Measurements from ENCODE around the gene ZRANB1.
"Not testable (repeated sequence)": the region's sequence is repeated elsewhere in the genome, so short reads cannot be mapped to it uniquely, and the experiment has no call there.

- TF ChIP-seq, protein P1, sequence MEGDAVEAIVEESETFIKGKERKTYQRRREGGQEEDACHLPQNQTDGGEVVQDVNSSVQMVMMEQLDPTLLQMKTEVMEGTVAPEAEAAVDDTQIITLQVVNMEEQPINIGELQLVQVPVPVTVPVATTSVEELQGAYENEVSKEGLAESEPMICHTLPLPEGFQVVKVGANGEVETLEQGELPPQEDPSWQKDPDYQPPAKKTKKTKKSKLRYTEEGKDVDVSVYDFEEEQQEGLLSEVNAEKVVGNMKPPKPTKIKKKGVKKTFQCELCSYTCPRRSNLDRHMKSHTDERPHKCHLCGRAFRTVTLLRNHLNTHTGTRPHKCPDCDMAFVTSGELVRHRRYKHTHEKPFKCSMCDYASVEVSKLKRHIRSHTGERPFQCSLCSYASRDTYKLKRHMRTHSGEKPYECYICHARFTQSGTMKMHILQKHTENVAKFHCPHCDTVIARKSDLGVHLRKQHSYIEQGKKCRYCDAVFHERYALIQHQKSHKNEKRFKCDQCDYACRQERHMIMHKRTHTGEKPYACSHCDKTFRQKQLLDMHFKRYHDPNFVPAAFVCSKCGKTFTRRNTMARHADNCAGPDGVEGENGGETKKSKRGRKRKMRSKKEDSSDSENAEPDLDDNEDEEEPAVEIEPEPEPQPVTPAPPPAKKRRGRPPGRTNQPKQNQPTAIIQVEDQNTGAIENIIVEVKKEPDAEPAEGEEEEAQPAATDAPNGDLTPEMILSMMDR (conservative IDR thresholded peaks at IDR 0.05 in 1 of 2, IDR thresholded peaks at IDR 0.05 in 1 of 2; ENCODE audit: extremely low read depth in 1 of 2, insufficient read depth in 1 of 2, low read depth in 1 of 2, low read length in 2 of 2): not testable (repeated sequence)
- TF ChIP-seq EZH2 (IDR thresholded peaks at IDR 0.05; ENCODE audit: borderline replicate concordance, low read length): not testable (repeated sequence)
Observed at GRCh38 chr10:124914398-124914797, 27.5 kb upstream of the ZRANB1 start.

All from mammary epithelial cell (primary cell).